Gastrocnemius medialis (tissue), 4 donors: Measurements from ENCODE around the gene IMPA2.

Experiments used
- CTCF ChIP-seq, 5 experiments: fragments of 450-650 bp in 3 of 5; fragments of 200-600 bp in 2 of 5; sonication (generic) in 2 of 5; IDR thresholded peaks in 4 of 5; conservative IDR thresholded peaks in 1 of 5; 1 replicate in 4 of 5; 2 replicates in 1 of 5; pipeline ENCODE4 v1.5.1; 2016 to 2019; ENCODE audit warnings: antibody characterized with exemption in 5 of 5, mild to moderate bottlenecking in 3 of 5, moderate library complexity in 3 of 5
- POLR2A ChIP-seq, 2 donors: fragments of 450-650 bp; IDR thresholded peaks; one replicate each; pipeline ENCODE4 v1.6.1; 2017; ENCODE audit warnings: antibody characterized with exemption in 2 of 2, mild to moderate bottlenecking in 2 of 2, moderate library complexity in 2 of 2

- TF ChIP-seq CTCF (IDR thresholded peaks at IDR 0.05 in 4 of 5, conservative IDR thresholded peaks at IDR 0.05 in 1 of 5) (no peak), POLR2A (IDR thresholded peaks at IDR 0.05) (no peak)
Observed at GRCh38 chr18:12057419-12058039, 76.2 kb downstream of the IMPA2 start.
